Neural progenitor cell (in vitro differentiated cells): ENCODE data around the gene CAGE1. TPM values are rescaled to one million over a fixed set of nuclear protein-coding genes. Genes with fewer than 3 reads are reported as not detected.

Experiments used
- DNase-seq: peaks from one replicate; pipeline ENCODE4 v3.0.0-alpha.2; 2016; ENCODE audit warnings: low spot score
- H2AFZ ChIP-seq: fragments of 200-600 bp; sonication (generic); replicated peaks from 2 replicates; pipeline ENCODE4 v1.6.1; 2016; ENCODE audit warnings: antibody characterized with exemption
- H3F3A ChIP-seq: fragments of 200-600 bp; sonication (generic); 2 replicates; pipeline ENCODE4 v1.6.1; 2016; ENCODE audit warnings: antibody characterized with exemption, low read depth
- H3K27ac ChIP-seq: fragments of 200-600 bp; sonication (generic); 2 replicates; pipeline ENCODE4 v1.5.1; 2016; ENCODE audit warnings: mild to moderate bottlenecking
- H3K27me3 ChIP-seq: fragments of 200-600 bp; sonication (generic); 2 replicates; pipeline ENCODE4 v1.6.1; 2016; ENCODE audit warnings: mild to moderate bottlenecking, moderate library complexity
- H3K36me3 ChIP-seq: fragments of 200-600 bp; sonication (generic); 2 replicates; pipeline ENCODE4 v1.5.1; 2016
- H3K4me1 ChIP-seq: fragments of 200-600 bp; sonication (generic); 2 replicates; pipeline ENCODE4 v1.6.1; 2016; ENCODE audit warnings: mixed run types
- H3K4me2 ChIP-seq: fragments of 200-600 bp; sonication (generic); 2 replicates; pipeline ENCODE4 v1.6.1; 2016
- H3K4me3 ChIP-seq: fragments of 200-600 bp; sonication (generic); 2 replicates; pipeline ENCODE4 v1.5.1; 2016
- H3K79me2 ChIP-seq: fragments of 200-600 bp; sonication (generic); 2 replicates; pipeline ENCODE4 v1.6.1; 2016; ENCODE audit warnings: low read depth
- H3K9ac ChIP-seq: fragments of 200-600 bp; sonication (generic); 2 replicates; pipeline ENCODE4 v1.6.1; 2016
- H3K9me3 ChIP-seq: fragments of 200-600 bp; sonication (generic); 2 replicates; pipeline ENCODE4 v1.5.1; 2016; ENCODE audit warnings: low read depth
- H4K20me1 ChIP-seq: fragments of 200-600 bp; sonication (generic); 2 replicates; pipeline ENCODE4 v1.6.1; 2016; ENCODE audit warnings: low read depth
- H3K27ac Mint-ChIP-seq: 3 replicates; pipeline ENCODE4 v1.8.0; 2021; ENCODE audit warnings: mixed read lengths
- H3K27me3 Mint-ChIP-seq: 2 replicates; pipeline ENCODE4 v1.8.0; 2022; ENCODE audit warnings: low read depth, mild to moderate bottlenecking, inconsistent platforms, moderate library complexity, mixed read lengths; ENCODE audit not compliant: insufficient read depth
- H3K36me3 Mint-ChIP-seq: 3 replicates; pipeline ENCODE4 v1.8.0; 2021; ENCODE audit warnings: mixed read lengths
- H3K4me1 Mint-ChIP-seq: 3 replicates; pipeline ENCODE4 v1.8.0; 2021; ENCODE audit warnings: mixed read lengths
- H3K4me3 Mint-ChIP-seq: 3 replicates; pipeline ENCODE4 v1.8.0; 2021; ENCODE audit warnings: mild to moderate bottlenecking, moderate library complexity, mixed read lengths
- H3K9me3 Mint-ChIP-seq: 3 replicates; pipeline ENCODE4 v1.8.0; 2020; ENCODE audit warnings: mixed read lengths
- EZH2 ChIP-seq: fragments of 200-600 bp; sonication (generic); IDR thresholded peaks from 2 replicates; pipeline ENCODE4 v1.6.1; 2017; ENCODE audit warnings: antibody characterized with exemption, mild to moderate bottlenecking, moderate library complexity
- EZH2phosphoT487 ChIP-seq: fragments of 200-600 bp; sonication (generic); IDR thresholded peaks from 2 replicates; pipeline ENCODE4 v1.6.1; 2017; ENCODE audit warnings: antibody characterized with exemption
- total RNA-seq: library from RNA; depleted of rRNA; stranded (reverse); fragments of >200 nt; gene quantifications from 2 replicates; pipeline ENCODE4 v1.2.3, GENCODE V29; 2015; ENCODE audit warnings: low replicate concordance
- TF ChIP-seq, protein P1 (sequence below): fragments of 200-600 bp; sonication (generic); IDR thresholded peaks from 2 replicates; pipeline ENCODE4 v1.5.1; 2017; ENCODE audit warnings: antibody characterized with exemption, mild to moderate bottlenecking

The CAGE1 gene
- total RNA-seq, 1 donor from 2014 or later = not detected

DNA sequence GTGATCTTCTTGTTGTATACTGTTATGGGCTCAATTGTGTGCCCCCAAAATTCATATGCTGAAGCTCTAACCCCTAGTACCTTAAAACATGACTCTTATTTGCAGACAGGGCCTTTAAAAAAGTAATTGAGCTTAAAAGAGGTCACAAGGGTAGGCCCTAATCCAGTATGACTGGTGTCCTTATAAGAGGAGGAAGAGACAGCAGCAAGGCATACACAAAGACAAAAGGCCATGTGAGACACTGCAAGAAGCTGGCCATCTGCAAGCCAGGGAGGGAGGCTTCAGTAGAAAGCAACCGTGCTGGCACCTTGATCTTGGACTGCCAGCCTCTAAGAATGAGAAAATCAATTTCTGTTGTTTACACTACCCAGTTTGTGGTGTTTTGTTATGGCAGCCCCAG, 8.4 kb downstream of the CAGE1 start:
- Histone ChIP-seq H3K9me3 (no peaks in the 10 kb centered on the region), H3K4me2 (no peak overlapping the region), H3F3A (no peaks in the 10 kb centered on the region), H3K9ac (no peak overlapping the region), H3K27ac (no peak overlapping the region), H3K27me3 (no peaks in the 10 kb centered on the region), H3K4me3 (no peak overlapping the region), H4K20me1 (no peaks in the 10 kb centered on the region), H2AFZ (no peak overlapping the region), H3K36me3 (no peaks in the 10 kb centered on the region), H3K79me2 (no peaks in the 10 kb centered on the region), H3K4me1 (no peaks in the 10 kb centered on the region)
- Mint-ChIP-seq H3K27ac (no peak overlapping the region), H3K4me1 (no peaks in the 10 kb centered on the region), H3K36me3 (no peaks in the 10 kb centered on the region), H3K4me3 (no peak overlapping the region), H3K9me3 (no peaks in the 10 kb centered on the region), H3K27me3 (peaks cover 3% of the 10 kb centered on the region)
- TF ChIP-seq, protein P1, sequence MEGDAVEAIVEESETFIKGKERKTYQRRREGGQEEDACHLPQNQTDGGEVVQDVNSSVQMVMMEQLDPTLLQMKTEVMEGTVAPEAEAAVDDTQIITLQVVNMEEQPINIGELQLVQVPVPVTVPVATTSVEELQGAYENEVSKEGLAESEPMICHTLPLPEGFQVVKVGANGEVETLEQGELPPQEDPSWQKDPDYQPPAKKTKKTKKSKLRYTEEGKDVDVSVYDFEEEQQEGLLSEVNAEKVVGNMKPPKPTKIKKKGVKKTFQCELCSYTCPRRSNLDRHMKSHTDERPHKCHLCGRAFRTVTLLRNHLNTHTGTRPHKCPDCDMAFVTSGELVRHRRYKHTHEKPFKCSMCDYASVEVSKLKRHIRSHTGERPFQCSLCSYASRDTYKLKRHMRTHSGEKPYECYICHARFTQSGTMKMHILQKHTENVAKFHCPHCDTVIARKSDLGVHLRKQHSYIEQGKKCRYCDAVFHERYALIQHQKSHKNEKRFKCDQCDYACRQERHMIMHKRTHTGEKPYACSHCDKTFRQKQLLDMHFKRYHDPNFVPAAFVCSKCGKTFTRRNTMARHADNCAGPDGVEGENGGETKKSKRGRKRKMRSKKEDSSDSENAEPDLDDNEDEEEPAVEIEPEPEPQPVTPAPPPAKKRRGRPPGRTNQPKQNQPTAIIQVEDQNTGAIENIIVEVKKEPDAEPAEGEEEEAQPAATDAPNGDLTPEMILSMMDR = no peak
- no peak for TF ChIP-seq EZH2
- TF ChIP-seq EZH2phosphoT487 = no peak
- DNase-seq = peak; percentile 2

DNA sequence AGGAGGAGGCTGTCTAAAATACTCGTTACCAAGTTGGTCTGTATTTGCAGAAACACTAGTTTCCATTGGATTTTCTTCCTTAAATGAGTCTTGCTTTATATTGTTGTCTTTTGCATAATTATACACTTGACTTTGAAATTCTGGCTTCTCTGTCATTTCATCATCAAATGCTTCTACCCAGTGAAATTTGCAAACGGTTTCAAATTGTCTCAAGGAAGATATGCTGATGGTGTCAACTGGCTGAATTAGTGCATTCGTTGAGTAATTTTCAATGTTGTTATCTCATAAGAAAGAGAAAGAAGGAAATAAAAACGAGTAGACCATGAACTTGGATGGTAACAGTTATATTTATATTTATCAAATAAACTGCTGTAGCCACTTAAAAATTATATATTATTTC, 10.8 kb downstream of the CAGE1 start:
- Histone ChIP-seq H3K36me3 (no peaks in the 10 kb centered on the region), H2AFZ (no peak overlapping the region), H3K79me2 (no peaks in the 10 kb centered on the region), H3K27me3 (no peaks in the 10 kb centered on the region), H3K9ac (no peak overlapping the region), H3K27ac (no peak overlapping the region), H4K20me1 (no peaks in the 10 kb centered on the region), H3K4me1 (no peaks in the 10 kb centered on the region), H3K4me2 (no peak overlapping the region), H3K9me3 (no peaks in the 10 kb centered on the region), H3K4me3 (no peak overlapping the region), H3F3A (no peaks in the 10 kb centered on the region)
- no peak for DNase-seq
- no peaks in the 10 kb centered on the region for H3K9me3 Mint-ChIP-seq
- no peaks in the 10 kb centered on the region for H3K36me3 Mint-ChIP-seq
- H3K4me3 Mint-ChIP-seq = no peak overlapping the region
- no peaks in the 10 kb centered on the region for H3K4me1 Mint-ChIP-seq
- peaks cover 3% of the 10 kb centered on the region for H3K27me3 Mint-ChIP-seq
- no peak overlapping the region for H3K27ac Mint-ChIP-seq
- TF ChIP-seq, protein P1 = no peak
- TF ChIP-seq EZH2 (no peak), EZH2phosphoT487 (no peak)

DNA sequence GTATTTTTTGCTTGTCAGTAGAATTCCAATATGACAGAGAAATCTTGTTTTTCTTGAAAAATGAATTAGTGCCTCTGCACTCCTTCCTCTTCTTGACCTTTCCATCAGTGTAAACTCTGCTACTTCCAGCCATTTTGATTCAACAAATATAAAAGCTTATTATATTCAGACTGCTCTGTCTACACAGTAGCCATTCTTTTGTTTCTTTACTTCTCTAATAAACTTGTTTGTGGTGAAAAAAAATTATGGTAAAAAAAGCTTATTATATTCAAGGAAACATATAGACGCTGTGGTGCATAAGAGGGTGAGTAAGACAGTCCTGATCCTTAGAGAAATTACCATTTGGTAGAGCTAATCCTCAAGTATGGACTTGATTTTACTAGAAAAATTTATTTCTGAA, 11.6 kb downstream of the CAGE1 start:
- Mint-ChIP-seq H3K4me3 (no peak overlapping the region), H3K9me3 (no peaks in the 10 kb centered on the region), H3K27ac (no peak overlapping the region), H3K27me3 (peaks cover 3% of the 10 kb centered on the region), H3K36me3 (no peaks in the 10 kb centered on the region), H3K4me1 (no peaks in the 10 kb centered on the region)
- Histone ChIP-seq H3K9me3 (no peaks in the 10 kb centered on the region), H4K20me1 (no peaks in the 10 kb centered on the region), H3K36me3 (no peaks in the 10 kb centered on the region), H2AFZ (no peak overlapping the region), H3K9ac (no peak overlapping the region), H3K79me2 (no peaks in the 10 kb centered on the region), H3K4me1 (no peaks in the 10 kb centered on the region), H3F3A (no peaks in the 10 kb centered on the region), H3K4me2 (no peak overlapping the region), H3K27ac (no peak overlapping the region), H3K4me3 (no peak overlapping the region), H3K27me3 (no peaks in the 10 kb centered on the region)
- DNase-seq = no peak
- no peak for TF ChIP-seq EZH2
- TF ChIP-seq EZH2phosphoT487 = no peak
- TF ChIP-seq, protein P1 = no peak

DNA sequence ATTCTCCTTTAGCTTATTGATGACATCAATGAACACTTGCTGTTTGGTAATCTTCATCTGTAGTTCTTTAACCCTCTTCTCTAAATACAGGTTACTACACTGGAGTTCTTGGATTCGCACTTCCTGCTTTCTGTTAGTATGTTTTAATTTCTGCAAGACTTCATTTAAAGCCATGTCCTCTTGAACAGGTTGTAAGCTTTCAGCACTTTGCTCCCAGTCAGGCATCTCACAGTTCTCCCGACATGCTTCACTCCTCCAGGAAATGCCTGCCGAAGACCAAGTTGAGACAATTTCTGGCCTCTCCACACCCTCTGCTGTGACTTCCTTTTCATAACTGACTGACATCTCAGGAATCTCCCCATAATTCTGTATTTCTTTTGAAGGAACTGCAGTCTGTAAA, 15.8 kb downstream of the CAGE1 start:
- Mint-ChIP-seq H3K9me3 (no peaks in the 10 kb centered on the region), H3K36me3 (no peaks in the 10 kb centered on the region), H3K27ac (no peak overlapping the region), H3K4me3 (no peak overlapping the region), H3K27me3 (peaks cover 2% of the 10 kb centered on the region), H3K4me1 (no peaks in the 10 kb centered on the region)
- H3K27ac ChIP-seq = no peak overlapping the region
- H3K4me1 ChIP-seq = no peaks in the 10 kb centered on the region
- no peaks in the 10 kb centered on the region for H3K36me3 ChIP-seq
- H3K4me2 ChIP-seq = no peak overlapping the region
- no peaks in the 10 kb centered on the region for H3K27me3 ChIP-seq
- no peaks in the 10 kb centered on the region for H3K9me3 ChIP-seq
- no peaks in the 10 kb centered on the region for H4K20me1 ChIP-seq
- H3K4me3 ChIP-seq = no peak overlapping the region
- H3K79me2 ChIP-seq = no peaks in the 10 kb centered on the region
- DNase-seq = no peak
- H2AFZ ChIP-seq = peak overlapping the region; percentile 40
- TF ChIP-seq, protein P1 = no peak
- TF ChIP-seq EZH2 (no peak), EZH2phosphoT487 (no peak)
- H3F3A ChIP-seq = no peaks in the 10 kb centered on the region
- H3K9ac ChIP-seq = no peak overlapping the region
